Type B pancreatic cell (in vitro differentiated cells): ENCODE results near the gene CACYBP. TPM values are rescaled to one million over a fixed set of nuclear protein-coding genes. Genes with fewer than 3 reads are reported as not detected.

ENCODE experiments used
- DNase-seq: peaks from one replicate; pipeline ENCODE4 v3.0.0; 2021; ENCODE audit warnings: mixed read lengths; ENCODE audit not compliant: unreplicated experiment; ENCODE audit errors: extremely low spot score
- H3K27ac Mint-ChIP-seq: 2 replicates; pipeline ENCODE4 v1.8.0; 2021; ENCODE audit warnings: mild to moderate bottlenecking, mixed read lengths
- H3K27me3 Mint-ChIP-seq: 2 replicates; pipeline ENCODE4 v1.8.0; 2021; ENCODE audit warnings: mixed read lengths
- H3K36me3 Mint-ChIP-seq: 2 replicates; pipeline ENCODE4 v1.8.0; 2021; ENCODE audit warnings: mixed read lengths
- H3K4me1 Mint-ChIP-seq: one replicate; pipeline ENCODE4 v1.8.0; 2021; ENCODE audit warnings: mixed read lengths; ENCODE audit not compliant: unreplicated experiment
- H3K4me3 Mint-ChIP-seq: 2 replicates; pipeline ENCODE4 v1.8.0; 2021; ENCODE audit warnings: mild to moderate bottlenecking, mixed read lengths
- H3K9me3 Mint-ChIP-seq: 2 replicates; pipeline ENCODE4 v1.8.0; 2021; ENCODE audit warnings: mixed read lengths
- total RNA-seq: library from RNA; stranded (reverse); gene quantifications from 2 replicates; pipeline ENCODE4 v1.2.1, GENCODE V29; 2021; ENCODE audit warnings: low replicate concordance
- TF ChIP-seq, protein P1 (sequence below): fragments of 200-600 bp; sonication (generic); conservative IDR thresholded peaks from 2 replicates; pipeline ENCODE4 v1.5.0; 2021; ENCODE audit warnings: antibody characterized with exemption, mild to moderate bottlenecking

The CACYBP gene
- total RNA-seq, 1 donor from 2014 or later: 124 TPM

DNA sequence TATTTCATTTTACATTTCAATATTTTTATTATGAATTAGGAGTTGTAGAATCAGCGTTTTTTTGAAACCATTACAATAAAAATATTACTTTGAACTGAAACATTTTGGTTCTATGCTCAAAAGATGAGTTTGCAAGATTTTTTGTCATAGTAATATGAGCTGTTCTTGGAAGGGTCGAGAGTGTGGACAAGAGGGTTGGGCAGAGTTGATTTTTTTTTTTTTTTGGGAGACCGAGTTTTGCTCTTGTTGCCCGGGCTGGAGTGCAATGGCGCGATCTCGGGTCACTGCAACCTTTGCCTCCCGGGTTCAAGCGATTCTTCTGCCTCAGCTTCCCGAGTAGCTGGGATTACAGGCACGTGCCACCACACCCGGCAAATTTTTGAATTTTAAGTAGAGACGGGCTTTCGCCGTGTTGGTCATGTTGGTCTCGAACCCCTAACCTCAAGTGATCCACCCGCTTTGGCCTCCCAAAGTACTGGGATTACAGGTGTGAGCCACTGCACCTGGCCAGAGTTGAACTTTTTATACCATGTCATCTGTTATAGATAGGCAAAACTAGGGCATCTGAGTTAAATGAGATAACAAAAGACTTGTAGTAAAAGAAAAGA is 3.3 kb downstream of the CACYBP start:
- TF ChIP-seq, protein P1, sequence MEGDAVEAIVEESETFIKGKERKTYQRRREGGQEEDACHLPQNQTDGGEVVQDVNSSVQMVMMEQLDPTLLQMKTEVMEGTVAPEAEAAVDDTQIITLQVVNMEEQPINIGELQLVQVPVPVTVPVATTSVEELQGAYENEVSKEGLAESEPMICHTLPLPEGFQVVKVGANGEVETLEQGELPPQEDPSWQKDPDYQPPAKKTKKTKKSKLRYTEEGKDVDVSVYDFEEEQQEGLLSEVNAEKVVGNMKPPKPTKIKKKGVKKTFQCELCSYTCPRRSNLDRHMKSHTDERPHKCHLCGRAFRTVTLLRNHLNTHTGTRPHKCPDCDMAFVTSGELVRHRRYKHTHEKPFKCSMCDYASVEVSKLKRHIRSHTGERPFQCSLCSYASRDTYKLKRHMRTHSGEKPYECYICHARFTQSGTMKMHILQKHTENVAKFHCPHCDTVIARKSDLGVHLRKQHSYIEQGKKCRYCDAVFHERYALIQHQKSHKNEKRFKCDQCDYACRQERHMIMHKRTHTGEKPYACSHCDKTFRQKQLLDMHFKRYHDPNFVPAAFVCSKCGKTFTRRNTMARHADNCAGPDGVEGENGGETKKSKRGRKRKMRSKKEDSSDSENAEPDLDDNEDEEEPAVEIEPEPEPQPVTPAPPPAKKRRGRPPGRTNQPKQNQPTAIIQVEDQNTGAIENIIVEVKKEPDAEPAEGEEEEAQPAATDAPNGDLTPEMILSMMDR: no peak
- H3K27ac Mint-ChIP-seq: no peak overlapping the region
- H3K36me3 Mint-ChIP-seq: peaks cover 10% of the 10 kb centered on the region
- H3K4me3 Mint-ChIP-seq: no peak overlapping the region
- H3K27me3 Mint-ChIP-seq: no peaks in the 10 kb centered on the region
- H3K9me3 Mint-ChIP-seq: no peaks in the 10 kb centered on the region
- no peak for DNase-seq
- H3K4me1 Mint-ChIP-seq: peaks cover 20% of the 10 kb centered on the region

GRCh38 chr1:175003521-175003920 is 3.8 kb downstream of the CACYBP start:
- peaks cover 20% of the 10 kb centered on the region for H3K4me1 Mint-ChIP-seq
- no peak overlapping the region for H3K4me3 Mint-ChIP-seq
- no peak for DNase-seq
- H3K9me3 Mint-ChIP-seq: no peaks in the 10 kb centered on the region
- TF ChIP-seq, protein P1: no peak
- H3K27me3 Mint-ChIP-seq: no peaks in the 10 kb centered on the region
- no peak overlapping the region for H3K27ac Mint-ChIP-seq
- H3K36me3 Mint-ChIP-seq: peaks cover 15% of the 10 kb centered on the region

- Mint-ChIP-seq H3K27ac (no peak overlapping the region), H3K9me3 (no peaks in the 10 kb centered on the region), H3K36me3 (peaks cover 21% of the 10 kb centered on the region), H3K4me3 (no peak overlapping the region), H3K27me3 (no peaks in the 10 kb centered on the region), H3K4me1 (peaks cover 20% of the 10 kb centered on the region)
- TF ChIP-seq, protein P1: no peak
- no peak for DNase-seq
Observed at GRCh38 chr1:175005085-175005783, 5.5 kb downstream of the CACYBP start.

GRCh38 chr1:175009532-175009931 is 9.8 kb downstream of the CACYBP start:
- Mint-ChIP-seq H3K27ac (no peak overlapping the region), H3K27me3 (no peaks in the 10 kb centered on the region), H3K9me3 (no peaks in the 10 kb centered on the region), H3K36me3 (peaks cover 48% of the 10 kb centered on the region), H3K4me1 (no peaks in the 10 kb centered on the region), H3K4me3 (no peak overlapping the region)
- TF ChIP-seq, protein P1: no peak
- DNase-seq: no peak

- H3K27me3 Mint-ChIP-seq: no peaks in the 10 kb centered on the region
Observed at GRCh38 chr1:175013445-175013844, 13.7 kb downstream of the CACYBP start.

More at GRCh38 chr1:175013445-175013844, 13.7 kb downstream of the CACYBP start:
- Mint-ChIP-seq H3K4me1 (no peaks in the 10 kb centered on the region), H3K36me3 (peaks cover 45% of the 10 kb centered on the region), H3K9me3 (no peaks in the 10 kb centered on the region), H3K27ac (peak overlapping the region; percentile 19), H3K4me3 (no peak overlapping the region)
- TF ChIP-seq, protein P1: no peak
- no peak for DNase-seq
